Measurements from ENCODE around the gene GPR151. TPM values are rescaled to one million over a fixed set of nuclear protein-coding genes. Genes with fewer than 3 reads are reported as not detected.

Gene GPR151
- total RNA-seq, 1 donor from 2014 or later, result not detected

GRCh38 chr5:146520731-146521130, 4.7 kb upstream of the GPR151 start:
- Histone ChIP-seq H3K4me2 (ENCODE audit: low read length) (no peak overlapping the region), H3K36me3 (ENCODE audit: insufficient read depth, low read length) (no peaks in the 10 kb centered on the region), H3K4me1 (ENCODE audit: insufficient read depth, low read length) (no peaks in the 10 kb centered on the region), H3K79me2 (ENCODE audit: insufficient read depth, low read length) (no peaks in the 10 kb centered on the region), H3K9me3 (ENCODE audit: insufficient read depth, low read depth, low read length) (no peaks in the 10 kb centered on the region), H3K27ac (ENCODE audit: low read depth, low read length) (no peak overlapping the region), H4K20me1 (ENCODE audit: insufficient read depth, low read length) (no peaks in the 10 kb centered on the region), H2AFZ (ENCODE audit: low read depth, low read length) (no peak overlapping the region), H3K4me3 (ENCODE audit: insufficient read depth, low read depth, low read length) (no peak overlapping the region), H3K9ac (ENCODE audit: low read length) (no peak overlapping the region), H3K27me3 (ENCODE audit: insufficient read depth, low read length) (no peaks in the 10 kb centered on the region)
- no peaks in the 10 kb centered on the region for H3K36me3 Mint-ChIP-seq (ENCODE audit: low read depth, unreplicated experiment)
- H3K9me3 Mint-ChIP-seq (ENCODE audit: unreplicated experiment), result no peaks in the 10 kb centered on the region
- H3K4me3 Mint-ChIP-seq (ENCODE audit: unreplicated experiment), result no peak overlapping the region
- no peak overlapping the region for H3K27ac Mint-ChIP-seq (ENCODE audit: unreplicated experiment)
- FAIRE-seq (no peak), DNase-seq (ENCODE audit: low read depth) (peak; percentile 4)
- no peaks in the 10 kb centered on the region for H3K27me3 Mint-ChIP-seq (ENCODE audit: low read depth, unreplicated experiment)
- TF ChIP-seq CTCF (IDR thresholded peaks at IDR 0.05; ENCODE audit: insufficient read depth, low read depth, low read length) (no peak), EZH2 (IDR thresholded peaks at IDR 0.05; ENCODE audit: insufficient read depth, low read length) (no peak)
- peaks cover 4% of the 10 kb centered on the region for H3K4me1 Mint-ChIP-seq (ENCODE audit: low read depth, unreplicated experiment)

- Mint-ChIP-seq H3K27me3 (ENCODE audit: low read depth, unreplicated experiment) (no peaks in the 10 kb centered on the region), H3K9me3 (ENCODE audit: unreplicated experiment) (no peaks in the 10 kb centered on the region), H3K4me1 (ENCODE audit: low read depth, unreplicated experiment) (peaks cover 4% of the 10 kb centered on the region), H3K36me3 (ENCODE audit: low read depth, unreplicated experiment) (no peaks in the 10 kb centered on the region), H3K4me3 (ENCODE audit: unreplicated experiment) (no peak overlapping the region), H3K27ac (ENCODE audit: unreplicated experiment) (no peak overlapping the region)
- Histone ChIP-seq H3K9me3 (ENCODE audit: insufficient read depth, low read depth, low read length) (no peaks in the 10 kb centered on the region), H3K9ac (ENCODE audit: low read length) (no peak overlapping the region), H3K79me2 (ENCODE audit: insufficient read depth, low read length) (no peaks in the 10 kb centered on the region), H3K36me3 (ENCODE audit: insufficient read depth, low read length) (no peaks in the 10 kb centered on the region), H3K27me3 (ENCODE audit: insufficient read depth, low read length) (no peaks in the 10 kb centered on the region), H3K4me3 (ENCODE audit: insufficient read depth, low read depth, low read length) (no peak overlapping the region), H3K27ac (ENCODE audit: low read depth, low read length) (no peak overlapping the region), H3K4me1 (ENCODE audit: insufficient read depth, low read length) (no peaks in the 10 kb centered on the region), H2AFZ (ENCODE audit: low read depth, low read length) (no peak overlapping the region), H3K4me2 (ENCODE audit: low read length) (no peak overlapping the region), H4K20me1 (ENCODE audit: insufficient read depth, low read length) (no peaks in the 10 kb centered on the region)
- DNase-seq (ENCODE audit: low read depth) (no peak), FAIRE-seq (no peak)
- TF ChIP-seq EZH2 (IDR thresholded peaks at IDR 0.05; ENCODE audit: insufficient read depth, low read length) (no peak), CTCF (IDR thresholded peaks at IDR 0.05; ENCODE audit: insufficient read depth, low read depth, low read length) (no peak)
Measured at GRCh38 chr5:146519554-146519953, 3.6 kb upstream of the GPR151 start.

GRCh38 chr5:146515473-146516150, 378 bp downstream of the GPR151 start:
- H3K27ac ChIP-seq (ENCODE audit: low read depth, low read length), result no peak overlapping the region
- no peak overlapping the region for H3K4me3 ChIP-seq (ENCODE audit: insufficient read depth, low read depth, low read length)
- H3K9me3 Mint-ChIP-seq (ENCODE audit: unreplicated experiment), result no peaks in the 10 kb centered on the region
- H3K9me3 ChIP-seq (ENCODE audit: insufficient read depth, low read depth, low read length), result no peaks in the 10 kb centered on the region
- no peak overlapping the region for H3K9ac ChIP-seq (ENCODE audit: low read length)
- H3K79me2 ChIP-seq (ENCODE audit: insufficient read depth, low read length), result no peaks in the 10 kb centered on the region
- H4K20me1 ChIP-seq (ENCODE audit: insufficient read depth, low read length), result no peaks in the 10 kb centered on the region
- H3K27me3 ChIP-seq (ENCODE audit: insufficient read depth, low read length), result no peaks in the 10 kb centered on the region
- peaks cover 14% of the 10 kb centered on the region for H3K36me3 ChIP-seq (ENCODE audit: insufficient read depth, low read length)
- peaks cover 2% of the 10 kb centered on the region for H3K4me1 Mint-ChIP-seq (ENCODE audit: low read depth, unreplicated experiment)
- no peaks in the 10 kb centered on the region for H3K27me3 Mint-ChIP-seq (ENCODE audit: low read depth, unreplicated experiment)
- no peaks in the 10 kb centered on the region for H3K4me1 ChIP-seq (ENCODE audit: insufficient read depth, low read length)
- H2AFZ ChIP-seq (ENCODE audit: low read depth, low read length), result no peak overlapping the region
- H3K36me3 Mint-ChIP-seq (ENCODE audit: low read depth, unreplicated experiment), result peaks cover 3% of the 10 kb centered on the region
- TF ChIP-seq EZH2 (IDR thresholded peaks at IDR 0.05; ENCODE audit: insufficient read depth, low read length), result no peak
- no peak for TF ChIP-seq CTCF (IDR thresholded peaks at IDR 0.05; ENCODE audit: insufficient read depth, low read depth, low read length)
- H3K27ac Mint-ChIP-seq (ENCODE audit: unreplicated experiment), result no peak overlapping the region
- FAIRE-seq, result no peak
- no peak for DNase-seq (ENCODE audit: low read depth)
- no peak overlapping the region for H3K4me2 ChIP-seq (ENCODE audit: low read length)
- H3K4me3 Mint-ChIP-seq (ENCODE audit: unreplicated experiment), result no peak overlapping the region

All from astrocyte (in vitro differentiated cells and primary cell).